ENCODE measurements around the gene KIF18A. TPM values are rescaled to one million over a fixed set of nuclear protein-coding genes. Genes with fewer than 3 reads are reported as not detected.

KIF18A gene
- total RNA-seq, 2 donors from 2014 or later = 17.7 to 24.4 TPM

DNA sequence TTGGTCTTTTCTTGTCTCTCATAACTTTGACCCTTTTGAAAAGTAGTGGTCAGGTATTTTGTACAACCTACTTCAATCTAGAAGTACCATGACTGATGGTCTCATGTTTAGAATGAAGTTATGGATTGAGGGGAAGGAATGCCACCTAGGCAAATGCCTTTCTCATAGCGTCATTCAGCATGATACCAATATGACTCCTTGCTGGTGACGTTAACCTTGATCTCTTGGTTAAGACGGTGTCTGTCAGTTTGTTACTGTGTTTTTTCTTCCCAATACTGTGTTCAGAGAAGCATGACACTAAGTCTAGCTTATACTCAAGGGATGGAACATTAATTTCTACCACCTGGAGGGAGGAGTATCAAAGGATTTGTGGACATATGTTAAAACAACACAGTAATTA, 130.9 kb downstream of the KIF18A start:
- Histone ChIP-seq H3K4me3 (ENCODE audit: low read length) (no peak overlapping the region), H3K27ac (ENCODE audit: low read depth, low read length) (no peak overlapping the region), H3K27me3 (ENCODE audit: control insufficient read depth, insufficient read depth, low read length, poor library complexity, severe bottlenecking) (no peaks in the 10 kb centered on the region), H3K4me1 (ENCODE audit: control insufficient read depth, insufficient read depth, low read length) (no peaks in the 10 kb centered on the region), H3K9ac (ENCODE audit: extremely low read depth, low read length, poor library complexity, severe bottlenecking) (no peak overlapping the region), H3K9me3 (ENCODE audit: control insufficient read depth, low read length) (no peaks in the 10 kb centered on the region), H3K36me3 (ENCODE audit: control insufficient read depth, insufficient read depth, low read length) (no peaks in the 10 kb centered on the region)
- Mint-ChIP-seq H3K36me3 (ENCODE audit: low read depth) (no peaks in the 10 kb centered on the region), H3K9me3 (no peaks in the 10 kb centered on the region), H3K27me3 (ENCODE audit: insufficient read depth) (no peaks in the 10 kb centered on the region), H3K4me1 (no peaks in the 10 kb centered on the region), H3K4me3 (no peak overlapping the region), H3K27ac (no peak overlapping the region)
- TF ChIP-seq, protein P1, sequence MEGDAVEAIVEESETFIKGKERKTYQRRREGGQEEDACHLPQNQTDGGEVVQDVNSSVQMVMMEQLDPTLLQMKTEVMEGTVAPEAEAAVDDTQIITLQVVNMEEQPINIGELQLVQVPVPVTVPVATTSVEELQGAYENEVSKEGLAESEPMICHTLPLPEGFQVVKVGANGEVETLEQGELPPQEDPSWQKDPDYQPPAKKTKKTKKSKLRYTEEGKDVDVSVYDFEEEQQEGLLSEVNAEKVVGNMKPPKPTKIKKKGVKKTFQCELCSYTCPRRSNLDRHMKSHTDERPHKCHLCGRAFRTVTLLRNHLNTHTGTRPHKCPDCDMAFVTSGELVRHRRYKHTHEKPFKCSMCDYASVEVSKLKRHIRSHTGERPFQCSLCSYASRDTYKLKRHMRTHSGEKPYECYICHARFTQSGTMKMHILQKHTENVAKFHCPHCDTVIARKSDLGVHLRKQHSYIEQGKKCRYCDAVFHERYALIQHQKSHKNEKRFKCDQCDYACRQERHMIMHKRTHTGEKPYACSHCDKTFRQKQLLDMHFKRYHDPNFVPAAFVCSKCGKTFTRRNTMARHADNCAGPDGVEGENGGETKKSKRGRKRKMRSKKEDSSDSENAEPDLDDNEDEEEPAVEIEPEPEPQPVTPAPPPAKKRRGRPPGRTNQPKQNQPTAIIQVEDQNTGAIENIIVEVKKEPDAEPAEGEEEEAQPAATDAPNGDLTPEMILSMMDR (conservative IDR thresholded peaks at IDR 0.05) = no peak
- 83 to 96% methylated on average over 3 of the region's 3 CpGs for WGBS, 2 experiments (ENCODE audit: insufficient coverage in 1 of 2, insufficient read length in 1 of 2)
- no peak for DNase-seq

DNA sequence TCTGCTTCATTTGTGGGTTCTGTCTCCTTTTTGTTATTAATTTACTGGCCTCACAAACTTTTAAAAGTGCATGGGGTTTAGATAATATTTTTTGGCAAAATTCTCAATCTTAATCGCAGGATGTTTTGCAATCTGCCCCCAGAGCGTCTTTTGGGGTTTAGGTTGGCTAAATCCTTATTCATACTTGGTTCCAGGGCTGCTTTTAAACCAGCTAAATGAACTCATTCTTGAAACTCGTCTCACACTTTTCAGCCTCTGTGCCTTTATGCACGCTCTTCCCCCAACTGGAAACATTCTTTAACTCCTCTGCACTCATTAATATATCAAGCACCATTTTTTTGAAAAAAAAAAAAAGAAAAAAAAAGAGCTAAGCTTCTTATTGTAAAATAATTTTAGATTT, 131.7 kb downstream of the KIF18A start:
- Histone ChIP-seq H3K27ac (ENCODE audit: low read depth, low read length) (no peak overlapping the region), H3K4me1 (ENCODE audit: control insufficient read depth, insufficient read depth, low read length) (no peaks in the 10 kb centered on the region), H3K36me3 (ENCODE audit: control insufficient read depth, insufficient read depth, low read length) (no peaks in the 10 kb centered on the region), H3K9me3 (ENCODE audit: control insufficient read depth, low read length) (no peaks in the 10 kb centered on the region), H3K27me3 (ENCODE audit: control insufficient read depth, insufficient read depth, low read length, poor library complexity, severe bottlenecking) (no peaks in the 10 kb centered on the region), H3K9ac (ENCODE audit: extremely low read depth, low read length, poor library complexity, severe bottlenecking) (no peak overlapping the region), H3K4me3 (ENCODE audit: low read length) (no peak overlapping the region)
- H3K36me3 Mint-ChIP-seq (ENCODE audit: low read depth) = no peaks in the 10 kb centered on the region
- no peak overlapping the region for H3K4me3 Mint-ChIP-seq
- no peak overlapping the region for H3K27ac Mint-ChIP-seq
- DNase-seq = no peak
- H3K27me3 Mint-ChIP-seq (ENCODE audit: insufficient read depth) = no peaks in the 10 kb centered on the region
- no peaks in the 10 kb centered on the region for H3K4me1 Mint-ChIP-seq
- no peaks in the 10 kb centered on the region for H3K9me3 Mint-ChIP-seq
- WGBS, 2 experiments (ENCODE audit: insufficient coverage in 1 of 2, insufficient read length in 1 of 2) = 60 to 82% methylated on average over 1 to 4 of the region's 4 CpGs
- TF ChIP-seq, protein P1 (conservative IDR thresholded peaks at IDR 0.05) = no peak

GRCh38 chr11:27973851-27974536, 134.0 kb downstream of the KIF18A start:
- H3K27ac Mint-ChIP-seq = no peak overlapping the region
- H3K36me3 Mint-ChIP-seq (ENCODE audit: low read depth) = no peaks in the 10 kb centered on the region
- no peaks in the 10 kb centered on the region for H3K27me3 ChIP-seq (ENCODE audit: control insufficient read depth, insufficient read depth, low read length, poor library complexity, severe bottlenecking)
- H3K4me1 Mint-ChIP-seq = no peaks in the 10 kb centered on the region
- H3K4me3 Mint-ChIP-seq = no peak overlapping the region
- WGBS, 2 experiments (ENCODE audit: insufficient coverage in 1 of 2, insufficient read length in 1 of 2) = 94 to 95% methylated on average over 3 to 4 of the region's 4 CpGs
- H3K36me3 ChIP-seq (ENCODE audit: control insufficient read depth, insufficient read depth, low read length) = no peaks in the 10 kb centered on the region
- H3K9me3 Mint-ChIP-seq = no peaks in the 10 kb centered on the region
- H3K4me3 ChIP-seq (ENCODE audit: low read length) = no peak overlapping the region
- H3K9ac ChIP-seq (ENCODE audit: extremely low read depth, low read length, poor library complexity, severe bottlenecking) = no peak overlapping the region
- TF ChIP-seq, protein P1 (conservative IDR thresholded peaks at IDR 0.05) = no peak
- DNase-seq = no peak
- H3K27ac ChIP-seq (ENCODE audit: low read depth, low read length) = no peak overlapping the region
- no peaks in the 10 kb centered on the region for H3K4me1 ChIP-seq (ENCODE audit: control insufficient read depth, insufficient read depth, low read length)
- H3K27me3 Mint-ChIP-seq (ENCODE audit: insufficient read depth) = no peaks in the 10 kb centered on the region
- H3K9me3 ChIP-seq (ENCODE audit: control insufficient read depth, low read length) = no peaks in the 10 kb centered on the region
